ENCODE results near the gene RBM26.

DNA sequence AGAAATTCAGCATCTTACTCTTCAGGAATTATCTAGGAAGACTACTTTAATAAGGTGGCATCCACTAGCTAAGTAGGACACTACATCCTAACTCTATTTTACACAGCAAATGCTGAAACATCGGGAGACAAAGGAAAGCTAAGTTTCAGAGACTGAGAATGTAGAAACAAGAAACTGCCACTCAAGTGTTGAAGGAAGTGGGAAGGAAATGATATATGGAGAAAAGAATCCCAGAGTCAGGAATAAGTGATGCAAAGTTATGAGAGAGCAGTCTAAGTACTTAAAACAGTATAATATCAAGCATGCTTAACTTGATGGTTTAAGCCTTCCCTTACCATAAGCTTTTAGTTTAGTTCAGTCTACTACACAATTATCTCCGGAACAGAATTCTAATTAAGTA lies 52.4 kb downstream of the RBM26 start:
- TF ChIP-seq, protein P1, sequence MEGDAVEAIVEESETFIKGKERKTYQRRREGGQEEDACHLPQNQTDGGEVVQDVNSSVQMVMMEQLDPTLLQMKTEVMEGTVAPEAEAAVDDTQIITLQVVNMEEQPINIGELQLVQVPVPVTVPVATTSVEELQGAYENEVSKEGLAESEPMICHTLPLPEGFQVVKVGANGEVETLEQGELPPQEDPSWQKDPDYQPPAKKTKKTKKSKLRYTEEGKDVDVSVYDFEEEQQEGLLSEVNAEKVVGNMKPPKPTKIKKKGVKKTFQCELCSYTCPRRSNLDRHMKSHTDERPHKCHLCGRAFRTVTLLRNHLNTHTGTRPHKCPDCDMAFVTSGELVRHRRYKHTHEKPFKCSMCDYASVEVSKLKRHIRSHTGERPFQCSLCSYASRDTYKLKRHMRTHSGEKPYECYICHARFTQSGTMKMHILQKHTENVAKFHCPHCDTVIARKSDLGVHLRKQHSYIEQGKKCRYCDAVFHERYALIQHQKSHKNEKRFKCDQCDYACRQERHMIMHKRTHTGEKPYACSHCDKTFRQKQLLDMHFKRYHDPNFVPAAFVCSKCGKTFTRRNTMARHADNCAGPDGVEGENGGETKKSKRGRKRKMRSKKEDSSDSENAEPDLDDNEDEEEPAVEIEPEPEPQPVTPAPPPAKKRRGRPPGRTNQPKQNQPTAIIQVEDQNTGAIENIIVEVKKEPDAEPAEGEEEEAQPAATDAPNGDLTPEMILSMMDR (IDR thresholded peaks at IDR 0.05), result no peak
- TF ChIP-seq POLR2AphosphoS5 (IDR thresholded peaks at IDR 0.05; ENCODE audit: low read depth, low read length), result no peak

Data from Panc1 (cell line).